Brain microvascular endothelial cell (primary cell): ENCODE results near the gene EFCAB14.
"Not testable (repeated sequence)": the region's sequence is repeated elsewhere in the genome, so short reads cannot be mapped to it uniquely, and the experiment has no call there.

Experiments used
- DNase-seq: peaks from one replicate; pipeline ENCODE4 v3.0.0-alpha.2; 2020
- H3K27ac ChIP-seq: fragments of 250-450 bp; sonication (Bioruptor Pico); 2 replicates; pipeline ENCODE4 v1.5.1; 2020; ENCODE audit warnings: mild to moderate bottlenecking, moderate library complexity
- H3K27me3 ChIP-seq: fragments of 250-450 bp; sonication (Bioruptor Pico); replicated peaks from 2 replicates; pipeline ENCODE4 v1.5.1; 2020; ENCODE audit warnings: mild to moderate bottlenecking
- H3K36me3 ChIP-seq: fragments of 250-450 bp; sonication (Bioruptor Pico); replicated peaks from 2 replicates; pipeline ENCODE4 v1.5.1; 2020; ENCODE audit warnings: mild to moderate bottlenecking
- H3K4me3 ChIP-seq: 2 replicates; pipeline ENCODE4 v1.5.1; 2011; ENCODE audit warnings: low read depth, mild to moderate bottlenecking, control low read depth, low read length, moderate library complexity
- in situ Hi-C: cut with HindIII; loops from 2 replicates; pipeline ENCODE4 v1.10.0; 2017; ENCODE audit warnings: low sequenced_read_pairs, low pct_ligation_motif_present
- TF ChIP-seq, protein P1 (sequence below): IDR thresholded peaks from 2 replicates; pipeline ENCODE4 v1.5.1; 2011; ENCODE audit warnings: low read depth, mild to moderate bottlenecking, moderate library complexity, low read length, control low read depth, inconsistent platforms; ENCODE audit errors: missing control alignments

The EFCAB14 gene

DNA sequence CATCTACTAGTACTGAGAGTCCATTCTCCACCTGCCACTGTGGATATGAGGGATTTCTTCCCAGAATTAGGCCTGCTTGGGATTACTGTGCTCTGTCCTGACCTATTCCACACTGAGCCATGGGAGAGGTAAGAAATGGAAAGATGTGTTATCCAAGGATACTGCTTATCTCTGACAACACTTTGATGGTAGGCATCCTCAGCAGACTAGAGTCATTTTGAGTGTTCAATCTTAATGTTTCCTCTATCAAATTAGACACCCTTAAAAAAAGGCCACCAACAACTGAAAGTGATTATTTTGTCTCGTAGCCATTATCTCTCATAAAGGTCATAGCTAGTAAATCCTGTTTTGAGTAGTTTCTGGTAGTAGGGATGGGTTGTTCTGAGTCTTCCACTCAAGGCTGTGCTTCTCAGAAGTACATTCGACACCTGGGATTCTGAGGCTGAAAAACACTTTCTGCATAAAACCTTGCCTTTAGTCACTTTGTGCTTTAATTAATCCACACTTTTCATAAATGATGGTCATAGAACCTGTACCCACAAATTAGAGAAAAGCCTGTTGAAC is 59.5 kb downstream of the EFCAB14 start:
- Histone ChIP-seq H3K4me3 (no peak overlapping the region), H3K36me3 (peaks cover 10% of the 10 kb centered on the region), H3K27me3 (no peaks in the 10 kb centered on the region), H3K27ac (no peak overlapping the region)
- TF ChIP-seq, protein P1, sequence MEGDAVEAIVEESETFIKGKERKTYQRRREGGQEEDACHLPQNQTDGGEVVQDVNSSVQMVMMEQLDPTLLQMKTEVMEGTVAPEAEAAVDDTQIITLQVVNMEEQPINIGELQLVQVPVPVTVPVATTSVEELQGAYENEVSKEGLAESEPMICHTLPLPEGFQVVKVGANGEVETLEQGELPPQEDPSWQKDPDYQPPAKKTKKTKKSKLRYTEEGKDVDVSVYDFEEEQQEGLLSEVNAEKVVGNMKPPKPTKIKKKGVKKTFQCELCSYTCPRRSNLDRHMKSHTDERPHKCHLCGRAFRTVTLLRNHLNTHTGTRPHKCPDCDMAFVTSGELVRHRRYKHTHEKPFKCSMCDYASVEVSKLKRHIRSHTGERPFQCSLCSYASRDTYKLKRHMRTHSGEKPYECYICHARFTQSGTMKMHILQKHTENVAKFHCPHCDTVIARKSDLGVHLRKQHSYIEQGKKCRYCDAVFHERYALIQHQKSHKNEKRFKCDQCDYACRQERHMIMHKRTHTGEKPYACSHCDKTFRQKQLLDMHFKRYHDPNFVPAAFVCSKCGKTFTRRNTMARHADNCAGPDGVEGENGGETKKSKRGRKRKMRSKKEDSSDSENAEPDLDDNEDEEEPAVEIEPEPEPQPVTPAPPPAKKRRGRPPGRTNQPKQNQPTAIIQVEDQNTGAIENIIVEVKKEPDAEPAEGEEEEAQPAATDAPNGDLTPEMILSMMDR, result no peak
- in situ Hi-C loops, result no loop called here
- no peak for DNase-seq

DNA sequence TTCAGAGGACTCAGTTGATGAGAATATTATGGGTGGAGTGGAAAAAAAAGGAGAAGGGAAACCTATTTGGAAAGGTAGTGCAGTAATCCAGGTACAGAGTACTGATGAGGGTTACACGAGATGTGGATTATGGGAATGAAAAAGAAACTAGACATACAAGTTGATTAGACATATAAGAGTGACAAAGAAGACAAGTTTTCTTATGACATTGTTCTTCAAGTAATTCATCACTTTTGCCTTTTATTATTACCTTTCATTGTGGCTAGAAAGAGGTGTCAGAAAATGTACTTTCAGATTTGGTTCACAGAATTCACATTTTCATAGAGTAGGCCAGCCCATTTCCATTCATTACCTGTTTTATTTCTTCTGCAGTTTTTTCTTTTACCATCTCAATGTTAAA is 61.1 kb downstream of the EFCAB14 start:
- Histone ChIP-seq H3K27ac (no peak overlapping the region), H3K27me3 (no peaks in the 10 kb centered on the region), H3K4me3 (no peak overlapping the region), H3K36me3 (peaks cover 10% of the 10 kb centered on the region)
- in situ Hi-C loops, result no loop called here
- TF ChIP-seq, protein P1, result no peak
- DNase-seq, result no peak

DNA sequence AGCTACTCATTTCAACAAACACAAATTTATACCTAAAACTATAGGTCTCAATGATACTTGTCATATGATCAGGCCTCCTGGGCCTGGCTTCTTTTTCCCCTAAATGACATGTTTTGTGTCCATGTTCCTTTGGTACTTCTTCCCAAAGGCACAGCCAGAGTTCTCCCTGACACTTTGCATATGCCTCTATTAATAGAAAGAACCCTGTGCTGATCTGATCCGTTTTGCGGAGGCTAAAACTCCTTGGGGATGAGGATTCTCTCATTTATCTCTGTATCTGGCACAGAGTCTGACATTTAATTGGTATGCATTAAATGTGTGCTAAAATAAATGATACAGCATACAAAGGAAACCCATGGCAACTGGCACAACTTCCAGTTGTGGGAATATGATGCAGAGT is 62.3 kb downstream of the EFCAB14 start:
- no peak overlapping the region for H3K4me3 ChIP-seq
- no peak overlapping the region for H3K27ac ChIP-seq
- TF ChIP-seq, protein P1, result no peak
- peaks cover 10% of the 10 kb centered on the region for H3K36me3 ChIP-seq
- DNase-seq, result no peak
- no peaks in the 10 kb centered on the region for H3K27me3 ChIP-seq
- in situ Hi-C loops, result no loop called here

DNA sequence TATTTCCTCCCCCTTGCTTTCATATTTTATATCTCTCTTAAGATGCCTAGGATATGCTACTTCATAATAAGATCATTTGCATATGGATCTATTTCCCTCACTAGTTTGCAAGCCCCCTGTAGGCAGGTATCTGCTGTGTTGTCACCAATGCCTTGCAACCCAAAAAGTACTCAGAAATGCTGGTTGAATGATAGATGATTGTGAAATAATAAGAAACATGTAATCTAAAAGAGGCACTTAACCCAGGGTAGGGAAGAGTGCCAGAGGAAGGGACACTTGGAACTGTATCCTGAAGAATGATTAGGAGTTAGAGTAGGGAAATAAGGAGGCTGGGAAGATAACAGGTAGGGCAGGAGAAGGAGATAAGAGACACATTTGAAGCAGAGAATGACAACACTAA is 63.1 kb downstream of the EFCAB14 start:
- DNase-seq, result no peak
- in situ Hi-C loops, result no loop called here
- no peaks in the 10 kb centered on the region for H3K27me3 ChIP-seq
- H3K27ac ChIP-seq, result no peak overlapping the region
- H3K36me3 ChIP-seq, result peaks cover 10% of the 10 kb centered on the region
- H3K4me3 ChIP-seq, result no peak overlapping the region
- TF ChIP-seq, protein P1, result no peak

DNA sequence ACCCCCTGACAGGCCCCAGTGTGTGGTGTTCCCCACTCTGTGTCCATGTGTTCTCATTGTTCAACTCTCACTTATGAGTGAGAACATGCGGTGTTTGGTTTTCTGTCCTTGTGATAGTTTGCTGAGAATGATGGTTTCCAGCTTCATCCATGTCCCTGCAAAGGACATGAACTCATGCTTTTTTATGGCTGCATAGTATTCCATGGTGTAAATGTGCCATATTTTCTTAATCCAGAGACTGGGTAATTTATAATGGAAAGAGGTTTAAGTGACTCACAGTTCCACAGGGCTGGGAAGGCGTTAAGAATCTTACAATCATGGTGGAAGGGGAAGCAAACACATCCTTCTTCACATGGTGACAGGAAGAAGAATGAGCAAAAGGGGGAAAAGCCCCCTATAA is 64.2 kb downstream of the EFCAB14 start:
- in situ Hi-C loops, DNase-seq, H3K27me3 ChIP-seq, H3K27ac ChIP-seq, H3K4me3 ChIP-seq: not testable (repeated sequence)
- H3K36me3 ChIP-seq, result peaks cover 12% of the 10 kb centered on the region

DNA sequence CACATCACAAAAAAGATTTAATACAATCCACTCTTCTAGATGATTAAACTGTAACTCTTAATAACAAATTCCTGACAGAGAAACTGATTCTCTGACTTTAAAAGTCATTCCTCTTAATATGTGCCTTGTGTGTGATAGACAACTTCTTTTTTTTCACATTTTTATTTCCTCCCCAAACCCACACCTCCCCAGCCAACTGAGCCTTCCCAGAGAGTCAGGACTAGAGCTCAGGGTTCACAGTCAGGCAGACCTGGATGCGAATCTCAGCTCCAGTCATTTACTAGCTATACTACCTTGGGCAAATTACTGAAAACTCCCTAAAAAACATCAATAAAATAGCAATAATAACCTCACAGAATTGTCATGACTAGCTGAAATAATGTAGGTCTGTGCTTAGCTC is 64.9 kb downstream of the EFCAB14 start:
- no peak for DNase-seq
- TF ChIP-seq, protein P1, result no peak
- Histone ChIP-seq H3K27me3 (no peaks in the 10 kb centered on the region), H3K4me3 (no peak overlapping the region), H3K36me3 (peaks cover 15% of the 10 kb centered on the region), H3K27ac (no peak overlapping the region)
- in situ Hi-C loops, result no loop called here
